ENCODE measurements around the gene CLPSL2.

Gene CLPSL2

GRCh38 chr6:35788423-35788982 is 12.1 kb downstream of the CLPSL2 start:
- no peak for DNase-seq

GRCh38 chr6:35790683-35791082 is 14.3 kb downstream of the CLPSL2 start:
- DNase-seq = no peak

GRCh38 chr6:35794536-35795452 is 18.4 kb downstream of the CLPSL2 start:
- DNase-seq = no peak

GRCh38 chr6:35795453-35796071 is 19.2 kb downstream of the CLPSL2 start:
- no peak for DNase-seq

GRCh38 chr6:35796236-35796635 is 19.8 kb downstream of the CLPSL2 start:
- no peak for DNase-seq

- DNase-seq = no peak
Measured at GRCh38 chr6:35797837-35798526, 21.6 kb downstream of the CLPSL2 start.

- DNase-seq = no peak
Measured at GRCh38 chr6:35798706-35799105, 22.3 kb downstream of the CLPSL2 start.

- no peak for DNase-seq
Measured at GRCh38 chr6:35801148-35801547, 24.8 kb downstream of the CLPSL2 start.

GRCh38 chr6:35804996-35805736 is 28.8 kb downstream of the CLPSL2 start, which contains the start of gene LHFPL5:
Gene LHFPL5 (plus strand): TSS chr6:35805352. CDS start chr6:35805671, 319 bp downstream.
- peak; percentile 84 for DNase-seq

GRCh38 chr6:35808688-35809087 is 32.3 kb downstream of the CLPSL2 start:
- peak; percentile 91 for DNase-seq

- DNase-seq = no peak
Measured at GRCh38 chr6:35809809-35810208, 33.4 kb downstream of the CLPSL2 start.

- peak; percentile 28 for DNase-seq
Measured at GRCh38 chr6:35810971-35811698, 34.7 kb downstream of the CLPSL2 start.

GRCh38 chr6:35811699-35811995 is 35.2 kb downstream of the CLPSL2 start:
- no peak for DNase-seq

GRCh38 chr6:35817515-35817914 is 41.1 kb downstream of the CLPSL2 start:
- no peak for DNase-seq

- no peak for DNase-seq
Measured at GRCh38 chr6:35823601-35824000, 47.2 kb downstream of the CLPSL2 start.

- DNase-seq = no peak
Measured at GRCh38 chr6:35824552-35825192, 48.3 kb downstream of the CLPSL2 start.

Data from NCI-H69 (cell line).